ENCODE results near the gene AMTN.

GRCh38 chr4:70581980-70582379 is 63.6 kb downstream of the AMTN start:
- TF ChIP-seq EP300 (IDR thresholded peaks at IDR 0.05) (no peak), CTCF (IDR thresholded peaks at IDR 0.05) (no peak)
